NCI-H1417 treated with DMSO at 0.1 percent for 48 hours (cell line): ENCODE data around the gene S100A12.

Experiments
- DNase-seq: peaks from one replicate; lab custom pipeline; 2025; lab: John Stamatoyannopoulos, UW

S100A12 gene

DNA sequence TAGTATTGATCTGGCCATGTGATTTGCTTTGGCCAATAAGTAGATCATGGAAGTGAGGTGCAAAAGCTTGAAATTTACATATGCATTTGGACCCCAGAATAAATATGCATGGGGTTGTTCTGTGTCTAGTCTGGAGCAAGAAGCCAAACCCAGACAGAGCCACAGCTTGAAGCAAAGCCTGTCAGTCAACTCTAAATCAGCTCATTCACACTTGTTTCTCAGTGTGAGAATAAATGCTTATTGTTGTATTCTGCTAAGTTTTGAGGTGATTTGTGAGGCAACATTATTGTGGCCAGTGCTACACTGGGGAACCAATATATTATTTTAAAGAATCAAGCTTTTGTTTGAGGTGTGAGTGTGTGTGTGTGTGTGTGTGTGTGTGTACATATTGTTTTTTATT lies 50.5 kb downstream of the S100A12 start:
- no peak for DNase-seq
